OCI-LY7 (cell line): ENCODE measurements around the gene ORC1. TPM values are rescaled to one million over a fixed set of nuclear protein-coding genes. Genes with fewer than 3 reads are reported as not detected.

ENCODE experiments used
- BruUV-seq: library from RNA; stranded (reverse); fragments of 400-500 nt; replicated peaks from 2 replicates; lab custom pipeline; 2021; lab: Mats Ljungman, UMichigan
- CTCF ChIA-PET: fragments of 300-600 bp; sonication (Branson Sonifier 250); formaldehyde crosslinking; loops from one replicate; lab custom pipeline; 2022; ENCODE audit warnings: antibody characterized with exemption; ENCODE audit not compliant: unreplicated experiment; lab: Charles Lee
- POLR2A ChIA-PET: fragments of 300-600 bp; sonication (Branson Sonifier 250); formaldehyde crosslinking; loops from one replicate; lab custom pipeline; 2022; ENCODE audit warnings: antibody characterized with exemption; lab: Charles Lee
- DNase-seq: peaks from one replicate; pipeline ENCODE4 v3.0.0-alpha.2; 2015; ENCODE audit warnings: low spot score
- H2AFZ ChIP-seq: fragments of 200-600 bp; sonication (generic), shearing (Covaris generic); 2 replicates; pipeline ENCODE4 v1.6.1; 2014; ENCODE audit warnings: mild to moderate bottlenecking, antibody characterized with exemption, low read length, moderate library complexity
- H3K27ac ChIP-seq: fragments of 200-600 bp; sonication (generic); 2 replicates; pipeline ENCODE4 v1.5.1; 2014; ENCODE audit warnings: mixed run types, low read depth, mild to moderate bottlenecking, moderate library complexity, low read length, inconsistent platforms; ENCODE audit not compliant: poor library complexity, severe bottlenecking
- H3K36me3 ChIP-seq: fragments of 200-600 bp; sonication (generic); 2 replicates; pipeline ENCODE4 v1.6.1; 2014; ENCODE audit warnings: mild to moderate bottlenecking, antibody characterized with exemption, low read length, moderate library complexity, mixed read lengths; ENCODE audit not compliant: insufficient read depth
- H3K4me1 ChIP-seq: fragments of 200-600 bp; sonication (generic); 2 replicates; pipeline ENCODE4 v1.5.1; 2014; ENCODE audit warnings: mild to moderate bottlenecking, low read length; ENCODE audit not compliant: insufficient read depth, poor library complexity, severe bottlenecking
- H3K4me2 ChIP-seq: fragments of 200-600 bp; sonication (generic); 2 replicates; pipeline ENCODE4 v1.6.1; 2014; ENCODE audit warnings: mild to moderate bottlenecking, low read length
- H3K4me3 ChIP-seq: fragments of 200-600 bp; sonication (generic); 2 replicates; pipeline ENCODE4 v1.5.1; 2014; ENCODE audit warnings: mild to moderate bottlenecking, low read depth, low read length; ENCODE audit not compliant: poor library complexity, severe bottlenecking
- H3K79me2 ChIP-seq: fragments of 200-600 bp; sonication (generic); 2 replicates; pipeline ENCODE4 v1.6.1; 2016; ENCODE audit warnings: low read depth, mild to moderate bottlenecking, low read length, moderate library complexity, mixed read lengths; ENCODE audit not compliant: insufficient read depth
- H3K9me2 ChIP-seq: fragments of 200-600 bp; sonication (generic); 2 replicates; pipeline ENCODE4 v1.6.1; 2016; ENCODE audit warnings: mild to moderate bottlenecking, low read length, mixed read lengths; ENCODE audit not compliant: insufficient read depth
- H3K9me3 ChIP-seq: fragments of 200-600 bp; sonication (generic); 2 replicates; pipeline ENCODE4 v1.6.1; 2014; ENCODE audit warnings: mild to moderate bottlenecking, mixed run types, low read length, mixed read lengths
- H4K20me1 ChIP-seq: fragments of 200-600 bp; sonication (generic); 2 replicates; pipeline ENCODE4 v1.6.1; 2014; ENCODE audit warnings: mild to moderate bottlenecking, antibody characterized with exemption, low read length, moderate library complexity, mixed read lengths; ENCODE audit not compliant: insufficient read depth
- CTCF ChIP-seq: fragments of 200-600 bp; sonication (generic); conservative IDR thresholded peaks from 2 replicates; pipeline ENCODE4 v1.5.1; 2014; ENCODE audit warnings: mild to moderate bottlenecking, antibody characterized with exemption, low read length, moderate library complexity, mixed read lengths
- EZH2phosphoT487 ChIP-seq: fragments of 200-600 bp; sonication (generic); IDR thresholded peaks from 2 replicates; pipeline ENCODE4 v1.6.1; 2018; ENCODE audit warnings: low read depth, borderline replicate concordance, mild to moderate bottlenecking, mixed run types, antibody characterized with exemption, low read length, moderate library complexity, mixed read lengths
- intact Hi-C: fragments of 100-400 bp; cut with micrococcal nuclease; formaldehyde crosslinking; loops from one replicate; pipeline ENCODE4 v1.10.0; 2022; ENCODE audit not compliant: unreplicated experiment
- total RNA-seq, 2 experiments: library from RNA; depleted of rRNA in 1 of 2; stranded (reverse); fragments of >200 nt in 1 of 2; shearing (Covaris generic) in 1 of 2; gene quantifications; 2 replicates each; pipeline ENCODE4 v1.2.3, GENCODE V29; 2014 to 2022

Gene ORC1
- total RNA-seq, 2 experiments from 2014 or later: 37.7 to 39.0 TPM

GRCh38 chr1:52364235-52364839, 39.9 kb downstream of the ORC1 start:
- Histone ChIP-seq H3K36me3 (peaks cover 47% of the 10 kb centered on the region), H3K4me3 (peak overlapping the region; percentile 93), H4K20me1 (no peaks in the 10 kb centered on the region), H3K27ac (no peak overlapping the region), H3K9me2 (no peaks in the 10 kb centered on the region), H2AFZ (no peak overlapping the region), H3K79me2 (peaks cover 11% of the 10 kb centered on the region), H3K9me3 (no peaks in the 10 kb centered on the region), H3K4me2 (peak overlapping the region; percentile 95), H3K4me1 (peaks cover 15% of the 10 kb centered on the region)
- no peak for TF ChIP-seq EZH2phosphoT487
- peak; percentile 50 for TF ChIP-seq CTCF
- intact Hi-C loops: no loop called here
- DNase-seq: peak; percentile 26
- ChIA-PET CTCF (no interaction called here), POLR2A (no interaction called here)
- BruUV-seq: no TSS peak

- Histone ChIP-seq H3K9me2 (no peaks in the 10 kb centered on the region), H3K79me2 (peaks cover 11% of the 10 kb centered on the region), H3K4me2 (no peak overlapping the region), H3K27ac (no peak overlapping the region), H3K4me3 (no peak overlapping the region), H3K9me3 (no peaks in the 10 kb centered on the region), H4K20me1 (no peaks in the 10 kb centered on the region), H3K4me1 (peaks cover 9% of the 10 kb centered on the region), H3K36me3 (peaks cover 85% of the 10 kb centered on the region), H2AFZ (no peak overlapping the region)
- ChIA-PET CTCF (no interaction called here), POLR2A (interaction anchor here (0.6 kb wide), 1 partner anchor 156 kb away, joined by 3 read pairs; no protein-coding TSS in a partner anchor)
- intact Hi-C loops: no loop called here
- no peak for DNase-seq
- no TSS peak for BruUV-seq
- no peak for TF ChIP-seq EZH2phosphoT487
- TF ChIP-seq CTCF: no peak
Measured at GRCh38 chr1:52360595-52360968, 43.6 kb downstream of the ORC1 start.
